Tibial nerve (tissue), 3 donors: ENCODE data around the gene TMEM231.

Experiments
- POLR2A ChIP-seq, 2 donors: fragments of 450-650 bp; IDR thresholded peaks; one replicate each; pipeline ENCODE4 v1.6.1; 2017; ENCODE audit warnings: antibody characterized with exemption in 2 of 2, mild to moderate bottlenecking in 2 of 2, moderate library complexity in 2 of 2
- TF ChIP-seq, protein P1 (sequence below), 5 experiments: fragments of 200-600 bp in 3 of 5; fragments of 450-650 bp in 2 of 5; sonication (generic) in 3 of 5; IDR thresholded peaks; one replicate each; pipeline ENCODE4 v1.5.1; 2016 to 2019; ENCODE audit warnings: antibody characterized with exemption in 5 of 5, mild to moderate bottlenecking in 3 of 5, moderate library complexity in 2 of 5

DNA sequence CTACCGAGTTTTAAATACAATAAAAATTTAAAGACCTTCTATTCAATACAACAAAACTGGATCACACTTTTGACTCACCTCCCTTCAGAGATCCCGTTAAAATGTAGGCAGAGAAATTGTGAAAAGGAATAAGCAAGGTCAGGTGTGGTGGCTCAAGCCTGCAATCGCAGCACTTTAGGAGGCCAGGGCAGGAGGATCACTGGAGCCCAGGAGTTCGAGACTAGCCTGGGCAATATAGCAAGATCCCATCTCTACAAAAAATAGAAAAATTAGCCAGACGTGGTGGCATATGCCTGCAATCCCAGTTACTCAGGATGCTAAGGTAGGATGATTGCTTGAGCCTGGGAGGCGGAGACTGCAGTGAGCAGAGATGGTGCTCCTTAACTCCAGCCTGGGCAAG is 36.9 kb downstream of the TMEM231 start:
- TF ChIP-seq, protein P1, sequence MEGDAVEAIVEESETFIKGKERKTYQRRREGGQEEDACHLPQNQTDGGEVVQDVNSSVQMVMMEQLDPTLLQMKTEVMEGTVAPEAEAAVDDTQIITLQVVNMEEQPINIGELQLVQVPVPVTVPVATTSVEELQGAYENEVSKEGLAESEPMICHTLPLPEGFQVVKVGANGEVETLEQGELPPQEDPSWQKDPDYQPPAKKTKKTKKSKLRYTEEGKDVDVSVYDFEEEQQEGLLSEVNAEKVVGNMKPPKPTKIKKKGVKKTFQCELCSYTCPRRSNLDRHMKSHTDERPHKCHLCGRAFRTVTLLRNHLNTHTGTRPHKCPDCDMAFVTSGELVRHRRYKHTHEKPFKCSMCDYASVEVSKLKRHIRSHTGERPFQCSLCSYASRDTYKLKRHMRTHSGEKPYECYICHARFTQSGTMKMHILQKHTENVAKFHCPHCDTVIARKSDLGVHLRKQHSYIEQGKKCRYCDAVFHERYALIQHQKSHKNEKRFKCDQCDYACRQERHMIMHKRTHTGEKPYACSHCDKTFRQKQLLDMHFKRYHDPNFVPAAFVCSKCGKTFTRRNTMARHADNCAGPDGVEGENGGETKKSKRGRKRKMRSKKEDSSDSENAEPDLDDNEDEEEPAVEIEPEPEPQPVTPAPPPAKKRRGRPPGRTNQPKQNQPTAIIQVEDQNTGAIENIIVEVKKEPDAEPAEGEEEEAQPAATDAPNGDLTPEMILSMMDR (IDR thresholded peaks at IDR 0.05) = no peak
- TF ChIP-seq POLR2A (IDR thresholded peaks at IDR 0.05) = no peak
